ENCODE data around the gene HSD17B2.

Gene HSD17B2

DNA sequence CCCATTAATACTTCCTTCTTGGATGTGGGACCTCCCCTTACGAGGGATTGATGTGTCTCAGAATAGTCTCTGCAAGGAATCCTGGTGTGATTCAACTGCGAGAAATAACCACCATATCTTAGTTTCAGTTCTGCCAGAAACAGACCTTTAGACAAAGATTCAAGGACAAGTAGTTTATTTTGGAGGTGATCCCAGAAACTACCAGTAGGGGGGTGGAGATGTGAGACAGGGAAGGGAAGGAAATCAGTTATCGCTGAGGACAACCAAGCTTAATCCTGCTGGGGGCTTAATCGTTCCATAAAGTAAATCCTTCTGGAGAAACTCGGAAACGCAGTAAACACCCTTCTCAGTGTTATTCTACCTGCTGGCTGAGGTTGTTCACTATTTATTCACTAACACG lies 18.8 kb upstream of the HSD17B2 start:
- Histone ChIP-seq H3K9ac (ENCODE audit: low read length in 5 of 5) (no peak overlapping the region), H3K4me1 (ENCODE audit: control insufficient read depth in 5 of 5, insufficient read depth in 5 of 5, low read length in 5 of 5) (peaks cover 0 to 4% (median 0%) of the 10 kb centered on the region in 5 donors), H3K4me3 (ENCODE audit: low read depth in 1 of 5, low read length in 5 of 5) (peak overlapping the region in 1 of 5 donors; percentile 19), H3K27me3 (ENCODE audit: control insufficient read depth in 5 of 5, insufficient read depth in 4 of 5, low read length in 5 of 5) (peaks cover 0 to 12% (median 4%) of the 10 kb centered on the region in 5 donors), H3K27ac (ENCODE audit: low read depth, low read length) (no peak overlapping the region), H3K36me3 (ENCODE audit: control insufficient read depth in 5 of 5, insufficient read depth in 5 of 5, low read length in 5 of 5) (no peaks in the 10 kb centered on the region), H3K9me3 (ENCODE audit: control insufficient read depth in 5 of 5, low read length in 5 of 5) (peaks cover 3 to 13% (median 10%) of the 10 kb centered on the region in 5 donors)

DNA sequence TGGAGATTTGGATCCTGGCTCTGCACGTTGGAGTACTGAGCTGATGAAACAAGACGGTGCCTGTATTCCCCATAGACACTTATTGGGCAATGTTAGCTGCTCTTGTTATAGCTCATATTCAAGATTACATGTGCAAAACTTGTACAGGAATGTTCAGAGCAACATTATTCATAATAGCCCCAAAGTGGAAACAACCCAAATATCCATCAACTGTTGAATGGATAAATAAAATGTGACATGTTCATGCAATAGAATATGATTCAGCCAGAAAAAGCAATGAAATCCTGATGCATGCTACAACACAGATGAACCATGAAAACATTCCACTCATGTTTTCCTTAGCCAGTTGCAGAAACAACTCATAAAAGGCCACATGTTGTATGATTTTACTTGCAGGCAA lies 18.1 kb upstream of the HSD17B2 start:
- H3K36me3 ChIP-seq (ENCODE audit: control insufficient read depth in 5 of 5, insufficient read depth in 5 of 5, low read length in 5 of 5), result no peaks in the 10 kb centered on the region
- H3K27me3 ChIP-seq (ENCODE audit: control insufficient read depth in 5 of 5, insufficient read depth in 4 of 5, low read length in 5 of 5), result peaks cover 0 to 8% (median 3%) of the 10 kb centered on the region in 5 donors
- H3K9me3 ChIP-seq (ENCODE audit: control insufficient read depth in 5 of 5, low read length in 5 of 5), result peaks cover 3 to 13% (median 10%) of the 10 kb centered on the region in 5 donors
- H3K4me3 ChIP-seq (ENCODE audit: low read depth in 1 of 5, low read length in 5 of 5), result no peak overlapping the region
- H3K4me1 ChIP-seq (ENCODE audit: control insufficient read depth in 5 of 5, insufficient read depth in 5 of 5, low read length in 5 of 5), result peaks cover 0 to 4% (median 0%) of the 10 kb centered on the region in 5 donors
- no peak overlapping the region for H3K27ac ChIP-seq (ENCODE audit: low read depth, low read length)
- no peak overlapping the region for H3K9ac ChIP-seq (ENCODE audit: low read length in 5 of 5)

DNA sequence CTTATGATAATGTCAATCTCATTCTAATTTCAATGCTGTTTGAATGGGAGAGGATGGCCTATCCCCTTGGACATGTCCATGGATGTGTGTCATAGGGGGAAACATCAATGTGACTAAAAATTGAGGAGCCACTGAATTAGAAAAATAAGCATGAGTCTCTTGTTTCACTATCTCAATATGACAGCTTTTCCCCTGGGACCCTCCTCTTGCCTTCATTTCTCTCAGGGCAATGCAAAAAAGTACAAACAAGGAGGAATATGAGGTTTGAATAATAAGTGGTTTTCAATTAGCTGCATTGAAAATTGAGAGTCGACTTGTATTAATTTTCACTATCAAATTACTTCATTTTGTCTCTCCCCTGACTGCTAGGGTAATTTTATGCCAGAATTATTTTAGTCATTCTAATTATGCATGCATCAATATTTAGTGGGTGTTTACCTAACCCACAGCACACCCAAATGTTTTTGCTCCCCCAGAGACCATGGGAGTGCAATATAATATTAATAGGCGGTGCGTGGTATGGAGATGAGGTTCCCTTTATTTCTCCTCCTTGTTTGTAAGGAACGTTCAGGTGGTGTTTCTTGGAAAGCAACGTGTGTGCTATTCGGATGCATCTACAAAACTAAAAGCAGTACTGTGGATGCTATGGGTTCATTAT lies 17.0 kb upstream of the HSD17B2 start:
- no peaks in the 10 kb centered on the region for H3K36me3 ChIP-seq (ENCODE audit: control insufficient read depth in 5 of 5, insufficient read depth in 5 of 5, low read length in 5 of 5)
- no peak overlapping the region for H3K4me3 ChIP-seq (ENCODE audit: low read depth in 1 of 5, low read length in 5 of 5)
- H3K9ac ChIP-seq (ENCODE audit: low read length in 5 of 5), result no peak overlapping the region
- peaks cover 0 to 4% (median 0%) of the 10 kb centered on the region in 5 donors for H3K4me1 ChIP-seq (ENCODE audit: control insufficient read depth in 5 of 5, insufficient read depth in 5 of 5, low read length in 5 of 5)
- H3K27me3 ChIP-seq (ENCODE audit: control insufficient read depth in 5 of 5, insufficient read depth in 4 of 5, low read length in 5 of 5), result peaks cover 0 to 4% (median 3%) of the 10 kb centered on the region in 5 donors
- no peak overlapping the region for H3K27ac ChIP-seq (ENCODE audit: low read depth, low read length)
- peaks cover 3 to 13% (median 8%) of the 10 kb centered on the region in 5 donors for H3K9me3 ChIP-seq (ENCODE audit: control insufficient read depth in 5 of 5, low read length in 5 of 5)

DNA sequence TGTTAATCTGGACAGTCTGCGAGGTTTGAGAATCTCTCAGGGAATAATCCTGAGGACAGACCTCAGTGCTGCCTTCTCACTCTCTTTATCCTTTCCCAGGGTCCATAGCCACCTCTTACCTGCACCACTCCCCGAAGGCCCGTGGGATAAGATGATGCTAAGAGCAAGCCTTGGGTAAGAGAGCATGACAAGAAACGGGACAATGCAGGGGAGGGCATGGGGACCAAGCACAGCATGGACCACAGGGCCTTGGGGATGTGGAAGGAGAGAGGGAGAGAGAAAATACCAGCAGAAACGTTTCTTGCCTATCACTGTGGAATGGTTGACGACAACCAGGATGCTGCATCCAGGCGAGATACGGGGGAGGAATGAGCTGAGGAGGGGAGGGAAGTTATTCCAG lies 15.5 kb upstream of the HSD17B2 start:
- H3K9me3 ChIP-seq (ENCODE audit: control insufficient read depth in 5 of 5, low read length in 5 of 5), result peaks cover 3 to 10% (median 6%) of the 10 kb centered on the region in 5 donors
- H3K9ac ChIP-seq (ENCODE audit: low read length in 5 of 5), result no peak overlapping the region
- no peak overlapping the region for H3K4me3 ChIP-seq (ENCODE audit: low read depth in 1 of 5, low read length in 5 of 5)
- H3K4me1 ChIP-seq (ENCODE audit: control insufficient read depth in 5 of 5, insufficient read depth in 5 of 5, low read length in 5 of 5), result peaks cover 0 to 4% (median 0%) of the 10 kb centered on the region in 5 donors
- no peaks in the 10 kb centered on the region for H3K36me3 ChIP-seq (ENCODE audit: control insufficient read depth in 5 of 5, insufficient read depth in 5 of 5, low read length in 5 of 5)
- H3K27me3 ChIP-seq (ENCODE audit: control insufficient read depth in 5 of 5, insufficient read depth in 4 of 5, low read length in 5 of 5), result peaks cover 0 to 9% (median 4%) of the 10 kb centered on the region in 5 donors
- no peak overlapping the region for H3K27ac ChIP-seq (ENCODE audit: low read depth, low read length)

DNA sequence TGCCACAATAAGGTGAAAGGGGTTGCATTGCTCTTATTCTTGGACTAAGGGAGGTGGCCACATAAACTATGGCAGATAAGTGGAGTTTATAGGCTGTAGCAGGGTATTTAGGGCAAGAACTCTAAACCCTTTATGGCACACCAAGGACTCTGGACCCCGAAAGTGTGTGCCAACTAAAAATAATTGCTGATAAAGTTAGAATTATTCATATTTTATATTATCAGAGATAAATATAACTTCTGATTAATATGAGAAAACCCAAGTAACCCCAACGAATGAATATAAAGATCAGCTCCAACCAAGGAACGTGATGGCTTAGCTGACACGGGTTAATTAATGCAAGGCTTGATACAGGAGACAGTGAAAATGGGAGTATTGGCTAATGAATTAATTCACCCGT lies 15.0 kb upstream of the HSD17B2 start:
- H3K4me1 ChIP-seq (ENCODE audit: control insufficient read depth in 5 of 5, insufficient read depth in 5 of 5, low read length in 5 of 5), result peaks cover 0 to 4% (median 0%) of the 10 kb centered on the region in 5 donors
- H3K9me3 ChIP-seq (ENCODE audit: control insufficient read depth in 5 of 5, low read length in 5 of 5), result peaks cover 2 to 5% (median 3%) of the 10 kb centered on the region in 5 donors
- H3K9ac ChIP-seq (ENCODE audit: low read length in 5 of 5), result no peak overlapping the region
- no peak overlapping the region for H3K27ac ChIP-seq (ENCODE audit: low read depth, low read length)
- H3K36me3 ChIP-seq (ENCODE audit: control insufficient read depth in 5 of 5, insufficient read depth in 5 of 5, low read length in 5 of 5), result no peaks in the 10 kb centered on the region
- H3K4me3 ChIP-seq (ENCODE audit: low read depth in 1 of 5, low read length in 5 of 5), result no peak overlapping the region
- H3K27me3 ChIP-seq (ENCODE audit: control insufficient read depth in 5 of 5, insufficient read depth in 4 of 5, low read length in 5 of 5), result peaks cover under 1 to 9% (median 4%) of the 10 kb centered on the region in 5 donors

DNA sequence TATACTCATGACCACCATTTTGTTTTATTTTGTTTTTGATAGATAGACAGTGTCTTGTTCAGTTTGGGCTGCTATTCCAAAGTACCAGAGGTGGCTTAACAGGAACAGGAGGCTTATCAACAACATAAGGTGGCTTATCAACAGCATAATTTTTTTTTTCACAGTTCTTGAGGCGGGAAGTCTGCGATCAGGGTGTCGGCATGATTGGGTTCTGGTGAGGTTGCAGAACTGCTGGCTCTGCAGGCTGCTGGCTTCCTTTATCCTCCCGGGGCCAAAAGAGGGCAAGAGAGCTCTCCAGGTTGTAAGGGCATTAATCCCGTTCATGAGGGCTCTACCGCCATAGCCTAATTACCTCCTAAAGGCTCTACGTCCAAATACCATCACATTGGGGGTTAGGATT lies 11.8 kb upstream of the HSD17B2 start:
- H3K9me3 ChIP-seq (ENCODE audit: control insufficient read depth in 5 of 5, low read length in 5 of 5), result no peaks in the 10 kb centered on the region
- H3K4me3 ChIP-seq (ENCODE audit: low read depth in 1 of 5, low read length in 5 of 5), result no peak overlapping the region
- no peaks in the 10 kb centered on the region for H3K36me3 ChIP-seq (ENCODE audit: control insufficient read depth in 5 of 5, insufficient read depth in 5 of 5, low read length in 5 of 5)
- H3K27me3 ChIP-seq (ENCODE audit: control insufficient read depth in 5 of 5, insufficient read depth in 4 of 5, low read length in 5 of 5), result peaks cover 2 to 17% (median 4%) of the 10 kb centered on the region in 5 donors
- H3K9ac ChIP-seq (ENCODE audit: low read length in 5 of 5), result no peak overlapping the region
- H3K27ac ChIP-seq (ENCODE audit: low read depth, low read length), result no peak overlapping the region
- no peaks in the 10 kb centered on the region for H3K4me1 ChIP-seq (ENCODE audit: control insufficient read depth in 5 of 5, insufficient read depth in 5 of 5, low read length in 5 of 5)

DNA sequence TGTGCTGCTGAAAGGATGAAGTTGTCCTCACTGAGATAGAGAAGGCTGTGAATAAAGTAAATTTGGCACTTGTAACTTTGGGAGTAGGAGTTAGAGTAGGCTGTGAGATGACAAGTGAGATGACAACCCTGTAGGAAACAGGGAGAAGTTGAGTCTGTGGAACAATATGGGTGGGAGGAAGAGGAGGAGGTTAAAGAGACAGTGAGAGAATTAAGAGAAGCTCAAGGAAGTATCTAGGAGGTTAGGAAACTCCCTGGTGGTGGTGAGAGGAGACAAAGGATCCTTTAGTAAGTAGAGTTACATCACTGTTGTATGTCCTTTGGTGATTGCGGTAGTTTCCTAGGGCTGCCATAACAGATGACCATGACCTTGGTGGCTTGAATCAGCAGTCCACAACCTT lies 10.7 kb upstream of the HSD17B2 start:
- Histone ChIP-seq H3K9ac (ENCODE audit: low read length in 5 of 5) (no peak overlapping the region), H3K36me3 (ENCODE audit: control insufficient read depth in 5 of 5, insufficient read depth in 5 of 5, low read length in 5 of 5) (no peaks in the 10 kb centered on the region), H3K4me1 (ENCODE audit: control insufficient read depth in 5 of 5, insufficient read depth in 5 of 5, low read length in 5 of 5) (no peaks in the 10 kb centered on the region), H3K9me3 (ENCODE audit: control insufficient read depth in 5 of 5, low read length in 5 of 5) (no peaks in the 10 kb centered on the region), H3K27me3 (ENCODE audit: control insufficient read depth in 5 of 5, insufficient read depth in 4 of 5, low read length in 5 of 5) (peaks cover 2 to 17% (median 4%) of the 10 kb centered on the region in 5 donors), H3K27ac (ENCODE audit: low read depth, low read length) (no peak overlapping the region), H3K4me3 (ENCODE audit: low read depth in 1 of 5, low read length in 5 of 5) (no peak overlapping the region)

DNA sequence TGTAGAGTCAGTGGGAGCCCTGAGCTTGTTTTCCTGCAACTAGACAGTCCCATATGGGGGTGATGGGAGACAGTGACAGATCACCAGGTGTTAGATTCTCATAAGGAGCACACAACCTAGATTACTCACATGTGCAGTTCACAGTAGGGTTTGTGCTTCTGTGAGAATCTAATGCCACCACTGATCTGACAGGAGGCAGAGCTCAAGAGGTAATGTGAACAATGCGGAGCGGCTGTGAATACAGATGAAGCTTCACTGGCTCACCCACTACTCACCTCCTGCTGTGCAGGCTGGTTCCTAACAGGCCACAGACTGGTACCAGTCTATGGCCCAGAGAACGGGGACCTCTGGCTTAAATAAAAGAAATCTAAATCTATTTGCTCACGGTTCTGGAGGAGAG lies 10.2 kb upstream of the HSD17B2 start:
- Histone ChIP-seq H3K27ac (ENCODE audit: low read depth, low read length) (no peak overlapping the region), H3K27me3 (ENCODE audit: control insufficient read depth in 5 of 5, insufficient read depth in 4 of 5, low read length in 5 of 5) (peaks cover 0 to 17% (median 3%) of the 10 kb centered on the region in 5 donors), H3K36me3 (ENCODE audit: control insufficient read depth in 5 of 5, insufficient read depth in 5 of 5, low read length in 5 of 5) (no peaks in the 10 kb centered on the region), H3K9ac (ENCODE audit: low read length in 5 of 5) (no peak overlapping the region), H3K4me1 (ENCODE audit: control insufficient read depth in 5 of 5, insufficient read depth in 5 of 5, low read length in 5 of 5) (no peaks in the 10 kb centered on the region), H3K9me3 (ENCODE audit: control insufficient read depth in 5 of 5, low read length in 5 of 5) (no peaks in the 10 kb centered on the region), H3K4me3 (ENCODE audit: low read depth in 1 of 5, low read length in 5 of 5) (no peak overlapping the region)

DNA sequence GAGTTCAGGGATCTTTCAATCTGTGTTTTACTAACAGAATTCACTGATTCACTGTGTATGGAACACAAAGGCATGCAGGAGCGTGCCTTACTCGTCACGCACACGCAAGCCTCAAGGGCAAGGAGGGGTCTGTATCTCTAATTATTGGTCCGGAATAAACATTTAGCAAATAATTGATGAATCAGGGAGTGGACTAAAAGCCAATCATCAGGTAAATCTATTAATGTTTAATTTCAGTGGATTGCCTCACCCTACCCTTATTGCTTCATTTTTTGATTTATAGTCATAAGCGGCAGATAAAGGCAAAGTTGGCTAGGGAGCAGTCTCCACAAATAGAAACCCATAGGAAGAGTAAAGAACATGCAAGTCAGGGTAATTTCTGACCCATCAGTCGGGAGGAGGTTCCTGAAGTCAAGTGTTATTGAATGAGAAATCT lies 7.4 kb upstream of the HSD17B2 start:
- Histone ChIP-seq H3K9me3 (ENCODE audit: control insufficient read depth in 5 of 5, low read length in 5 of 5) (no peaks in the 10 kb centered on the region), H3K27ac (ENCODE audit: low read depth, low read length) (no peak overlapping the region)

DNA sequence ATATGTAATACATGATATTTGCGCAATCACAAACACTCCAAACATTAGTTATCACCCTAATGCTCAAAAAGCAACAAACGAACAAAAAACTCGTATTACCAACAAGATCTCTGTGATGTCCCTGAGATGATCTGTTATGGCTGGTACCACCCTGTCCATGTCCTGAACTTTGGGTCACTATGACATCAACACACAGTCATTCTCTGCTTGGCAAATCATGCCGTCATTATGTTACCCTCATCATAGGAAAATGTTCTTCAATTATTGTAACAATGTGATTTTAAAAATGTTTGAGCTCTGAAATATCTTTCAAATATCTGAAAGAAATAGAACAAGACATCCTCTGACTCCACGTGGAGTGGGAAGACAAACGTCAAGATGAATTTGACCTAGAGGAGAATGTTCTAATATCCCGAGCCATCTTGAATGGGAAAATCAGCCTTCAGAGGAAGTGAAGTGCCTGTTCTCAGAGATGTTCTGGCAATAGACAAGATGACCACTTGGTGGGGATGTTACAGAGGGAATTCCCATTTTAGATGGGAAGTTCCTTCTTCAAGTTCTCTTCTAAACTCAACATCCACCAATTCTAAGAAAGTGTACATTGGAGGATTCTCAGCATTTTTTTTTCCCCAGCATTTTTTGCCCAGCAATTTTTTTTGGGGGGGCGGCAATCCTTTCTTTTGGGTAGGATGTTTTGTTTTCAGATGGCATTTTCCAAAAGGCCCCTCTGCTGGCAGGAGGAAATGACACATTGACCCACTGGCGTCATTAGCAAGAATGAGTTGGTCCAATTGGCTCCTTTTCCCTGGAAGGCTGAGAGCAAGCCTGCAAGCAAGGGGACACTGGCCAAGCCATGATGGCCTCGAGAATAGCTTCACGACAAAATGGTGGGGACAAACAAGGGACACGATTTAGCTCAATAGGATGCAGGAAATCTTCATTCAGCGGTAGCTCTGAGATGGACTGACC lies 3.7 kb upstream of the HSD17B2 start:
- H3K27me3 ChIP-seq (ENCODE audit: control insufficient read depth in 5 of 5, insufficient read depth in 4 of 5, low read length in 5 of 5), result peaks cover 0 to 11% (median 9%) of the 10 kb centered on the region in 5 donors
- peaks cover 0 to 5% (median 0%) of the 10 kb centered on the region in 5 donors for H3K4me1 ChIP-seq (ENCODE audit: control insufficient read depth in 5 of 5, insufficient read depth in 5 of 5, low read length in 5 of 5)

More for the DNA sequence above, 7.4 kb upstream of the HSD17B2 start:
- no peak overlapping the region for H3K9ac ChIP-seq (ENCODE audit: low read length in 5 of 5)
- no peak overlapping the region for H3K4me3 ChIP-seq (ENCODE audit: low read depth in 1 of 5, low read length in 5 of 5)
- peaks cover under 1 to 17% (median 3%) of the 10 kb centered on the region in 5 donors for H3K27me3 ChIP-seq (ENCODE audit: control insufficient read depth in 5 of 5, insufficient read depth in 4 of 5, low read length in 5 of 5)
- no peaks in the 10 kb centered on the region for H3K36me3 ChIP-seq (ENCODE audit: control insufficient read depth in 5 of 5, insufficient read depth in 5 of 5, low read length in 5 of 5)
- no peaks in the 10 kb centered on the region for H3K4me1 ChIP-seq (ENCODE audit: control insufficient read depth in 5 of 5, insufficient read depth in 5 of 5, low read length in 5 of 5)

More for the DNA sequence above, 3.7 kb upstream of the HSD17B2 start:
- H3K27ac ChIP-seq (ENCODE audit: low read depth, low read length), result no peak overlapping the region
- H3K9ac ChIP-seq (ENCODE audit: low read length in 5 of 5), result no peak overlapping the region
- H3K4me3 ChIP-seq (ENCODE audit: low read depth in 1 of 5, low read length in 5 of 5), result no peak overlapping the region
- no peaks in the 10 kb centered on the region for H3K36me3 ChIP-seq (ENCODE audit: control insufficient read depth in 5 of 5, insufficient read depth in 5 of 5, low read length in 5 of 5)
- H3K9me3 ChIP-seq (ENCODE audit: control insufficient read depth in 5 of 5, low read length in 5 of 5), result no peaks in the 10 kb centered on the region
